Measurements from ENCODE around the gene PLCD4.

Gene PLCD4

GRCh38 chr2:218664653-218665052 is 57.0 kb downstream of the PLCD4 start:
- no peak for DNase-seq (ENCODE audit: low read depth, low spot score)

DNA sequence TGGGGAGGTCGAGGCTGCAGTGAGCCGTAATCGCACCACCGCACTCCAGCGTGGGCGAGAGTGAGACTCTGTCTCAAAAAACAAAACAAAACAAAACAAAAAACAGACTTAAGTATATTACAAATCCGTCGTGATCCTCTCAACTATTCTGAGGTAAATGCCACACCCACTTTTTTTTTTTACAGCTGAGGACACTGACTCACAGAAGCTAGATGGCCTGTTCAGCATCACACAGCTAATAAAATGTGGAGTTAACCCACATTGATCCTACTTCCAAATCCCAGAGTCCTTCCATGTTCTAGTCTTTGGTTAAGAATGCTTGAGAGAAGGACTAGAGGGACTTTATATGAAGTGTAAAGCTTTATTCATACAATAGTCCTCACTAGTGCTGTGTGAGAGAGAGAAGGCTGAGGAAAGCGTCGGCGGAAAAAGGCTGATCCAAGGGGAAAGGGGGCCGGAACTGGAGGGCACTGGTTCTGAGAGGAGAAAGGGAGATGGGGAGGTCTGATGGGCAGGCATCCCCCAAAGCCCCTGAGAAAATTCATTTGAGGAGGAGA is 63.5 kb downstream of the PLCD4 start:
- no peak for DNase-seq (ENCODE audit: low read depth, low spot score)

GRCh38 chr2:218671654-218672566 is 64.2 kb downstream of the PLCD4 start, which contains the start of the genes RNF25 and STK36:
Gene RNF25, minus strand, starts transcription at chr2:218672002. Its CDS starts 32 bp downstream, at chr2:218671970.
Gene STK36, plus strand, starts transcription at chr2:218672086. Its CDS starts 744 bp downstream, at chr2:218672830.
- peak; percentile 54 for DNase-seq (ENCODE audit: low read depth, low spot score)

GRCh38 chr2:218679119-218679518 is 71.4 kb downstream of the PLCD4 start:
- DNase-seq (ENCODE audit: low read depth, low spot score): no peak

GRCh38 chr2:218680061-218680460 is 72.4 kb downstream of the PLCD4 start:
- DNase-seq (ENCODE audit: low read depth, low spot score): no peak
